ENCODE results near the gene ARL5B. TPM values are rescaled to one million over a fixed set of nuclear protein-coding genes. Genes with fewer than 3 reads are reported as not detected.

The ARL5B gene
- total RNA-seq, 1 experiment from 2014 or later = 12.2 TPM

- BruUV-seq (replicated peaks) = no TSS peak
- Histone ChIP-seq H3K36me3 (ENCODE audit: control insufficient read depth, insufficient read depth, low read length) (no peaks in the 10 kb centered on the region; the same call in 1 of the 2 replicates), H3K27ac (ENCODE audit: low read length) (no peak overlapping the region), H3K4me1 (ENCODE audit: control insufficient read depth, insufficient read depth, low read length) (no peaks in the 10 kb centered on the region), H3K9me3 (ENCODE audit: control insufficient read depth, insufficient read depth, low read depth, low read length) (no peaks in the 10 kb centered on the region), H3K27me3 (ENCODE audit: control insufficient read depth, insufficient read depth, low read length) (no peaks in the 10 kb centered on the region), H3K4me3 (ENCODE audit: low read depth in 2 of 2, low read length in 2 of 2) (no peak overlapping the region)
- ChIA-PET CTCF (no interaction called here), POLR2A (no interaction called here)
- in situ Hi-C loops (cut with HindIII; ENCODE audit: low pct_unique_long_range_greater_than_20kb, low sequenced_read_pairs) = no loop called here
- TF ChIP-seq REST (IDR thresholded peaks at IDR 0.05; ENCODE audit: insufficient read depth in 1 of 2, low read depth in 2 of 2, low read length in 1 of 2) (no peak), TCF7L2 (IDR thresholded peaks at IDR 0.05; ENCODE audit: low read depth, low read length) (no peak), CTCF (IDR thresholded peaks at IDR 0.05) (no peak; the same call in 1 of the 2 replicates), POLR2AphosphoS5 (IDR thresholded peaks at IDR 0.05; ENCODE audit: low read depth, low read length) (no peak), SIN3A (IDR thresholded peaks at IDR 0.05; ENCODE audit: borderline replicate concordance, insufficient read depth, low read depth, low read length) (no peak)
- intact Hi-C loops (cut with micrococcal nuclease; ENCODE audit: unreplicated experiment) = no loop called here
- DNase-seq (ENCODE audit: low read depth, low spot score) = no peak
- ATAC-seq = no peak
These were observed 42.9 kb upstream of the ARL5B start for GRCh38 chr10:18616337-18616736.

- H3K27me3 ChIP-seq (ENCODE audit: control insufficient read depth, insufficient read depth, low read length) = no peaks in the 10 kb centered on the region
- TF ChIP-seq POLR2AphosphoS5 (IDR thresholded peaks at IDR 0.05; ENCODE audit: low read depth, low read length) (no peak), REST (IDR thresholded peaks at IDR 0.05; ENCODE audit: insufficient read depth in 1 of 2, low read depth in 2 of 2, low read length in 1 of 2) (no peak), CTCF (IDR thresholded peaks at IDR 0.05) (no peak), TCF7L2 (IDR thresholded peaks at IDR 0.05; ENCODE audit: low read depth, low read length) (no peak), SIN3A (IDR thresholded peaks at IDR 0.05; ENCODE audit: borderline replicate concordance, insufficient read depth, low read depth, low read length) (no peak)
- H3K4me3 ChIP-seq (ENCODE audit: low read depth in 2 of 2, low read length in 2 of 2) = no peak overlapping the region
- in situ Hi-C loops (cut with HindIII; ENCODE audit: low pct_unique_long_range_greater_than_20kb, low sequenced_read_pairs) = no loop called here
- H3K9me3 ChIP-seq (ENCODE audit: control insufficient read depth, insufficient read depth, low read depth, low read length) = no peaks in the 10 kb centered on the region
- no TSS peak for BruUV-seq (replicated peaks)
- no peak for ATAC-seq
- no peak for DNase-seq (ENCODE audit: low read depth, low spot score)
- CTCF ChIA-PET = no interaction called here
- H3K27ac ChIP-seq (ENCODE audit: low read length) = no peak overlapping the region
- no peaks in the 10 kb centered on the region for H3K4me1 ChIP-seq (ENCODE audit: control insufficient read depth, insufficient read depth, low read length)
- POLR2A ChIA-PET = no interaction called here
- H3K36me3 ChIP-seq (ENCODE audit: control insufficient read depth, insufficient read depth, low read length) = no peaks in the 10 kb centered on the region; the same call in 1 of the 2 replicates
- intact Hi-C loops (cut with micrococcal nuclease; ENCODE audit: unreplicated experiment) = no loop called here
These were observed 40.2 kb upstream of the ARL5B start for GRCh38 chr10:18619016-18619415.
